HUES6 (cell line): ENCODE data around the gene SH3RF3.

Experiments used
- H3K27ac ChIP-seq: 2 replicates; pipeline ENCODE4 v1.7.0; 2013; ENCODE audit warnings: low read depth, mild to moderate bottlenecking, low read length, inconsistent platforms
- H3K27me3 ChIP-seq: 2 replicates; pipeline ENCODE4 v1.6.1; 2013; ENCODE audit warnings: low read length; ENCODE audit not compliant: control insufficient read depth, insufficient read depth
- H3K36me3 ChIP-seq: 2 replicates; pipeline ENCODE4 v1.6.1; 2013; ENCODE audit warnings: low read length; ENCODE audit not compliant: control insufficient read depth, insufficient read depth
- H3K4me1 ChIP-seq: 2 replicates; pipeline ENCODE4 v1.6.1; 2013; ENCODE audit warnings: low read length; ENCODE audit not compliant: control insufficient read depth, insufficient read depth
- H3K4me3 ChIP-seq: 2 replicates; pipeline ENCODE4 v1.5.1; 2013; ENCODE audit warnings: low read depth, low read length
- H3K9ac ChIP-seq: one replicate; pipeline ENCODE4 v1.6.1; 2013; ENCODE audit warnings: mild to moderate bottlenecking, low read length
- H3K9me3 ChIP-seq: 2 replicates; pipeline ENCODE4 v1.6.1; 2013; ENCODE audit warnings: low read depth, low read length; ENCODE audit not compliant: control insufficient read depth, insufficient read depth

Gene SH3RF3

DNA sequence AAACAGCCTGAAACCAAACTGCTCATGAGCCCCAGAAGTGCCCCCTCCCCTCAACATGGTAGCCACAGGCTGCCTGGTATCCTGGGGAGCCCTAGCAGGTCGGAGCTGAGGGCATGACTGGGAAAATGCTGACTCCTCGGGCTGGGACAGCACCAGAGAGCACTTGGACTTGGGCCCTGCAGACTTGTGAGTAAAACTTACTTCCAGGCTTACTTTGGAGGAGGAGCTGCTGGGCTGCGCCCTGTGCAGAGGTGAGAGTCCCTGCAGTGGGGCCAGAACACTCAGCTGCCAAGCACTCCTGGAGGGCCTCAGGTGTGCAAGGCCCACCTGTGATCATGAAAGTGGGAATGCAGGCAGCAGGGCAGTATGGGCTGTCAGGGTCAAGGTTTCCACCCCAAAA lies 365.3 kb downstream of the SH3RF3 start:
- H3K4me3 ChIP-seq: no peak overlapping the region
- no peaks in the 10 kb centered on the region for H3K4me1 ChIP-seq

DNA sequence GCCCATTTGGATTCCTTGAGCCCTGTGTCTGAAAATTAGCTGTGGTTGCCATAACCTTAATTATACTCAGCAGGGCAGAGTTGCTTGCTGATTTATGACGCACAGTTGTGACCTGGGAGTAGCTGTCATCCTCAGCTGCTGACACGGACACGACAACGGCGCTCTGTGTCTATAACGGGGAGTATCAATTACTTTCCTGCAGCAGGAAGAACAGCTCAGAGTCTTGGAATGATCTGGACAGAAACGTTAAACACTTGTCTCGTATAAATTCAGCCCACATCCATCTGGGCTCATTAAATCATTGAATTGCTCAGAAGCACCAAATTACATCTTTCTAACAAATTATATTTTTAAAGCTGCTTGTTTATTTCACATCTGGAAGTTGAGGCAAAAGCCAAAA lies 368.5 kb downstream of the SH3RF3 start:
- Histone ChIP-seq H3K9ac (no peak overlapping the region), H3K27ac (no peak overlapping the region), H3K27me3 (no peaks in the 10 kb centered on the region), H3K4me1 (no peaks in the 10 kb centered on the region), H3K36me3 (no peaks in the 10 kb centered on the region), H3K4me3 (no peak overlapping the region), H3K9me3 (peaks cover 3% of the 10 kb centered on the region; the same call in 1 of the 2 replicates)

More for the DNA sequence above, 365.3 kb downstream of the SH3RF3 start:
- no peak overlapping the region for H3K27ac ChIP-seq
- H3K9ac ChIP-seq: no peak overlapping the region
- H3K9me3 ChIP-seq: peaks cover 3% of the 10 kb centered on the region; the same call in 1 of the 2 replicates
- H3K27me3 ChIP-seq: no peaks in the 10 kb centered on the region
- H3K36me3 ChIP-seq: no peaks in the 10 kb centered on the region

DNA sequence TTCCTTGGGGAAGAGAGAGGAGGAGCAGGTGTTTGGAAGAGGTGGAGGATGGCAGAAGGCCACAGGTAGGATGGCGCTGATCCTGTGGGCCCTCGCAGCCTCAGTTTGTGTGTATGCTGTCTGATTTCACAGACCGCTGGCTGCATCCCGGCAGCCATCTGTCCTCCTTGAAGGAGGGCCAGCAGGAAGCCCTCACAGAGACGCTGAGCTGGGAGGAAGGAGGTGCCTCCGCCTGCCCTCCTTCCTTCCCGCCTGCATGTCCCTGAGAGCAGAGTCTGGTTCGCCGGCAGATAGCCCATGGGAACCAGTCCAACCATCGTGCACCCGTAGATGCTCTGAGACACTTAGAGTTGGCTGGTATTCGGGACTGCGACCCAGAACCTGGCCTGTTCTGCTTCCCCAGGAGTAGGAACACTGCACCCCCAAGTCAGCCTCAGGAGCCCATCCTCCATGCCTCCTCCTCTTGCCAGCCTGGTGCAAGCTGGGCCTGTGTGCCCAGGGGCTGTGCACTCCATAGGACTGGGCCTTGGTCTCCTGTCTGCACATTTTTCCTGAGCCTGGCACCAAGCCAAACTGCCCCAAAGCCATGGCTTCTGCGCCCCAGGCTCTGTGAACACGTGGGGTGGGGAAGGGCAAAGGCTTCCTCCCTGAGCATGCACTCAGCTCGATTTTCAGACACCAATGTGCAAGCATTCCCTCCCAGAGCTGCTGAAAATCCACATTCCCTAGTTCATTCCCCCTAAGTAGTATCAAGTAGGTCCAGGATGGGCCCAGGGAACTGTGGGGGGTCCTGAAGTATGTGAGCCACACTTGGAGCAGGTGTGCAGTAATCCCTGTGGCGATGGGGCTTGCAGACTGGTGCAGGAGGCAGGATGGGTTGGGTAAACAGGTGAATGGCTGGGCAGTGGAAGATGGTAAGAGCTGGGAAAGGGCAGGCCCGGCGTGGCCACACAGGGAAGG lies 369.2 kb downstream of the SH3RF3 start:
- no peak overlapping the region for H3K27ac ChIP-seq
- H3K4me3 ChIP-seq: no peak overlapping the region
- H3K36me3 ChIP-seq: no peaks in the 10 kb centered on the region
- no peaks in the 10 kb centered on the region for H3K4me1 ChIP-seq
- H3K27me3 ChIP-seq: no peaks in the 10 kb centered on the region
- H3K9ac ChIP-seq: no peak overlapping the region
- H3K9me3 ChIP-seq: peaks cover 3% of the 10 kb centered on the region; the same call in 1 of the 2 replicates

DNA sequence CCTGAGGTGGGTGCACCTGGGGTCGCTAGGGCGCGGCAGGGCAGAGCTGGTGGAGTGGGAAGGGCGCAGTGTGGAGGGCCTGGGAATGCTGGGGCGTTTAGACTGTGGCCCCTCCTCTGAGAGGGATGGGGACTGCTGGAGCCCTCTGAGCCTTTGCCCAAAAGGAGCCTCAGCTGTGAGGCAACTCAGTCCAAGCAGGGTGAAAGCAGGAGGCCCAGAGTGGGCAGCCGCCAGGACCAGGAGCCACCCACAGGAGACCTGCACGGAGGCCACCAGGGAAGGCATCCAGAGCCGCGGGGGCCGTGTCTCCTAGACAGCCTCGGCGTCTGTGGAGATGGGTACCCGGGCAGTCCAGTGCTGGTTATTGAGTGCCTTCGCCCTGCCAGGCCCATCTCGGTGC lies 369.9 kb downstream of the SH3RF3 start:
- no peaks in the 10 kb centered on the region for H3K36me3 ChIP-seq
- no peaks in the 10 kb centered on the region for H3K4me1 ChIP-seq
- no peak overlapping the region for H3K9ac ChIP-seq
- peaks cover 3% of the 10 kb centered on the region; the same call in 1 of the 2 replicates for H3K9me3 ChIP-seq
- H3K27me3 ChIP-seq: no peaks in the 10 kb centered on the region
- no peak overlapping the region for H3K27ac ChIP-seq
- no peak overlapping the region for H3K4me3 ChIP-seq

DNA sequence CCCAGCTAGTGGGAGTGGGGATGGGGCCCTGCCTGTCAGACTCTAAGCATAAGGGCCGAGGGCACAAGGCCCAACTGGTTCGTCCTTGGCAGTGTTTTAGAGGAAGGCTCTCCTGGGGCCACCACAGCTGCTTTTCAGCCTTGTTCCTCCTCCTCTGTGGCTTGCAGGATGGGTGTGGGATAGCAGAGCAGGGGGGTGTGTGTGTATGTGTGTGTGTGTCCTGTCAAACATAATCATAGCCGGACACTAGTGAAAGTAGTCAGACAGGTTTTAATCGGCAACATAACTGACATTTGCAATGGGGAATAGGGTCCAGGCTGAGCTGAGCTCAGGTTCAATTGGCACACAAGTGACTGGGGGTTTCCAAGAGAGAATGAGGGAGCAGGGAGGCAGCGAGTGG lies 370.6 kb downstream of the SH3RF3 start:
- no peaks in the 10 kb centered on the region for H3K36me3 ChIP-seq
- no peak overlapping the region for H3K4me3 ChIP-seq
- H3K27ac ChIP-seq: no peak overlapping the region
- no peak overlapping the region for H3K9ac ChIP-seq
- no peaks in the 10 kb centered on the region for H3K27me3 ChIP-seq
- H3K9me3 ChIP-seq: peaks cover 3% of the 10 kb centered on the region; the same call in 1 of the 2 replicates
- no peaks in the 10 kb centered on the region for H3K4me1 ChIP-seq

DNA sequence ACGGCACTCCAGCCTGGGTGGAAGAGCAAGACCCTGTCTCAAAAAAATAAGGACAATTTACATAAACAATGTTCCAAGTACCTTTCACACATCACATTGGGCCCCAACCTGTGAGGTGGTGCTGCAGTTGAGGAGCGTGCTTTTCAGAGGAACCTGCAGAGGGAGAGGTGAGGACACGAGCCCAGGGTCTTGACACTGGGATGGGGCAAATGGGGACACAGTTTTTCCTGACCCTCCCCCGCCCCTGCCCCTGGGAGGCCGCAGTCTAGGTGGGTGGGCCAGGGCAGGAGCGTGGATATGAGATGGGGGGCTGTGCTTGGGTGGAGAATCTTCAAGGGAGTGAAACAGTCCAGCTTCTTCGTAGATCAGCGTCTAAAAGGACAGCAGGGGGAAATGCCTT lies 371.9 kb downstream of the SH3RF3 start:
- Histone ChIP-seq H3K9me3 (peaks cover 7% of the 10 kb centered on the region; the same call in 1 of the 2 replicates), H3K36me3 (no peaks in the 10 kb centered on the region), H3K9ac (no peak overlapping the region), H3K4me1 (no peaks in the 10 kb centered on the region), H3K4me3 (no peak overlapping the region), H3K27ac (no peak overlapping the region), H3K27me3 (no peaks in the 10 kb centered on the region)

DNA sequence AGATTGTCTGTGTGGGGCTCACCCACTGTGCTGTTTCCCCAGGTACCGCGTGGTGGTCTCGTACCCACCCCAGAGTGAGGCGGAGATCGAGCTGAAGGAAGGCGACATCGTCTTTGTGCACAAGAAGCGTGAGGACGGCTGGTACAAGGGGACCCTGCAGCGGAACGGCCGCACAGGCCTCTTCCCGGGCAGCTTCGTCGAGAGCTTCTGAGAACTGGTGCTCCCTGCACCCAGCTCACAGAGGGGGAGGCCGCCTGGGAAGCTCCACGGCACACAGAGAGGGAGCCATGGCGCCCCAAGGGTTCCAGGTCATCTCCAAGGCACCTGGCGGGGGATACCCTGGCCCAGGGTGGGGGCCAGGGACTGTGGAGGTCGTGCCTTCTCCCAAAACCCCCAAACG lies 372.5 kb downstream of the SH3RF3 start:
- Histone ChIP-seq H3K4me1 (no peaks in the 10 kb centered on the region), H3K27me3 (no peaks in the 10 kb centered on the region), H3K27ac (no peak overlapping the region), H3K36me3 (no peaks in the 10 kb centered on the region), H3K9me3 (peaks cover 4% of the 10 kb centered on the region; the same call in 1 of the 2 replicates), H3K4me3 (no peak overlapping the region), H3K9ac (no peak overlapping the region)

DNA sequence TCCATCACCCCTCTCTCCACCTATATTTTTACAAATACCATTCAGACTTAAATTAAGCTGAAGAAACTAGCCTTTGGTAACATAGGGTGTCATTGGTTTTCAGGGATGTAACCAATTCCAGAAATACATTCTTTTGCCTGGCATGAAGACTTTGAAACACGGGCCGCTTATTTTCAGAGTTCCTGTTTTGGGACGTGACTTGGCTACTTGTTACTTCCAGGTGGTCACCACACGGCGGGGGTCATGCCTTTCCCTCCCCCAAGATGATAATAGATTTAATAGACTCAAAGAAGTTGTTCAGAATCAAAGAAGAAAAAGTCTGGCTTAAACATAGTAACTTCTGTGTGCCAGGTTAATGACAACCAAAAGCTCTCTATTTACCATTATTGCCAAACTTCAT lies 374.2 kb downstream of the SH3RF3 start:
- H3K9me3 ChIP-seq: peaks cover 4% of the 10 kb centered on the region; the same call in 1 of the 2 replicates
- no peak overlapping the region for H3K9ac ChIP-seq
- no peaks in the 10 kb centered on the region for H3K27me3 ChIP-seq
- no peak overlapping the region for H3K4me3 ChIP-seq
- H3K4me1 ChIP-seq: no peaks in the 10 kb centered on the region
- no peaks in the 10 kb centered on the region for H3K36me3 ChIP-seq
- H3K27ac ChIP-seq: no peak overlapping the region

DNA sequence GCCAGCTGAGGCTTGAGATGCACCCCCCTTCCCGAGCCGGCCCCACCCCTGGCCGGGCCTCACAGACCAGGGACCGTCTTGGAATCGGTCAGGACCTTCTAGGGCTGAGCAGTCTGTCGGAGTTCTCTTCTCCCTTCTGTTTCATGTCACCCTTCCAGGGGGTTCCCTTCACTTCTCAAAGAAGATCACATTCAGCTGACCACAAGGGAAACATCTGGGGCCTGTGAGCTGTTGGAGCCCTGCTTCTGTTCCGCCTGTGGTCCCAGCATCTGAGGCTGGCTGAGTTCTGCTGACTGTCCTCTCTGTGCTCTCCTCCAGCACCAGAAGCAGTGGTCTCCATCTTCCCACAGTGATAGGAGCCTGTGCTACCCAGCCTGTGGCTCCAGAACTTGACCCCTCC lies 378.2 kb downstream of the SH3RF3 start:
- Histone ChIP-seq H3K27ac (no peak overlapping the region), H3K4me3 (no peak overlapping the region), H3K4me1 (no peaks in the 10 kb centered on the region), H3K27me3 (no peaks in the 10 kb centered on the region), H3K36me3 (no peaks in the 10 kb centered on the region), H3K9me3 (peaks cover 7% of the 10 kb centered on the region; the same call in 1 of the 2 replicates), H3K9ac (no peak overlapping the region)

DNA sequence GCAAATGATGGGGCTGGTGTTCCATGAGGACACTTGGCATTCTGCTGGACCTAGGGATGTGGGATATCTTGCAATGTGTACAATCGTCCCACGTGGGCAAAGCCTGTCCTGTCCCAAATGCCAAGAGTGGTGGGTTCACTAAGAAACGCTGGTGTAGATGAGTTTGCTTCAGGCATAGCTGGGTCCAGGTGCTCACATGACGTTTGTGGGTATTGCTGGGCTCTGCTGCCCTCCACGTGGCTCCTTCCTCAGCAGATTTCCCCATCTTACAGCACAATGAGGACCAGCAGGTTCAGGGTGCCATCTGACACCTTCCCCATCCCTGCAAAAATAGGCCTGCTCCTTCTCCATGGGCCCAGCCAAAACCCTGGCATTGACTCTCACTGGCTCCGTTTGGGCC lies 378.8 kb downstream of the SH3RF3 start:
- Histone ChIP-seq H3K27ac (no peak overlapping the region), H3K4me3 (no peak overlapping the region), H3K36me3 (no peaks in the 10 kb centered on the region), H3K9me3 (peaks cover 7% of the 10 kb centered on the region; the same call in 1 of the 2 replicates), H3K27me3 (no peaks in the 10 kb centered on the region), H3K9ac (no peak overlapping the region), H3K4me1 (no peaks in the 10 kb centered on the region)

DNA sequence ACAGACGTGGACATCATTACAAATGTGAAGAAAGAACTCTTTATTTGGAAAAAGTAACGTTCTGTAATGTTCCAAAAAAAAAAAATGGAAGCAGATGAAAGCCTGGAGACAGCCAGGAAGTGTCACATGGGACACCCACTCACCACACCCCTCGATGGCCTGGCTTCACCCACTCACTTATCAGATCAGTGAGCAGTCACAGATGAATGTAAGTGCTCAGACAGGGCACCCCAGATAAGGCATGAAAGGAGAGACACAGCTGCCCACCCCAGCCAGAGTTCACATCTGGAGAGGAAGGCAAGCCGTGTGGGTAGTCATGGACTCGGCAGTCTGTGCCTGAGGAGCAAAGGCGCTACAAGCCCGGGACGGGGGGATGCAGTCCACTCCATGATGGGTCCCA lies 379.6 kb downstream of the SH3RF3 start:
- Histone ChIP-seq H3K36me3 (no peaks in the 10 kb centered on the region), H3K9me3 (peaks cover 7% of the 10 kb centered on the region; the same call in 1 of the 2 replicates), H3K27me3 (no peaks in the 10 kb centered on the region), H3K9ac (no peak overlapping the region), H3K27ac (no peak overlapping the region), H3K4me3 (no peak overlapping the region), H3K4me1 (no peaks in the 10 kb centered on the region)
